Measurements from ENCODE around the gene CDC16.

CDC16 gene

DNA sequence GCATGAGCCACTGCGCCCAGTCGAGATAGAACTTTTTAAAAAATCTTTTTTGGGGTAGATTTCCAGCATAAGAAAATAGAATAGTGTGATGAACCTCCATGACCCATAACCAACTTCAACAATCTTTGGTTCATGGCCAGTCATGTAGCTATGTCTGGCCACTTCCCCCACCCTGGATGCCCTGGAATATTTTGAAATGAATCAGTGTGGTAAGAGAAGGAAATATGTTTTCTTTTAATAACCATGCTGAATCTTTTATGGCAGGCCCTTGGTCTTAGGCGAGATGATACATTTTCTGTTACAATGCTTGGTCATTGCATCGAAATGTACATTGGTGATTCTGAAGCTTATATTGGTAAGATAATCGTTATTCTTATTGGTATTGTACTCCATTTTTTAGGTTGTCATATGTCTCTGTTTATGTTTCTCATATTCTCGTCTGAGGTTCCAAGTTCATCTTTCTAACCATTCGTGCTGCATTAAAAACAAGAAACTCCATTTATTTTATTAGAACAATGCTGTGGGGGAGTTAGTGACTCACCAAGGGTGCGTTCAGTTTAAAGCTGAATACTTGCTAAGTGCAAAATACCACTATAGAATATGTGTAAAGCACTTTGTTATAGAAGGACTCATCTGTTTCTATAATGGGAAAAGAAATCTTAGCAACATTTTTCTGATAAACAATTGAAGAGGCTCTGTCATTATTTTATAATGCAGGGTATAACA, 30.4 kb downstream of the CDC16 start:
- peak; percentile 72 for DNase-seq (ENCODE audit: low spot score)

DNA sequence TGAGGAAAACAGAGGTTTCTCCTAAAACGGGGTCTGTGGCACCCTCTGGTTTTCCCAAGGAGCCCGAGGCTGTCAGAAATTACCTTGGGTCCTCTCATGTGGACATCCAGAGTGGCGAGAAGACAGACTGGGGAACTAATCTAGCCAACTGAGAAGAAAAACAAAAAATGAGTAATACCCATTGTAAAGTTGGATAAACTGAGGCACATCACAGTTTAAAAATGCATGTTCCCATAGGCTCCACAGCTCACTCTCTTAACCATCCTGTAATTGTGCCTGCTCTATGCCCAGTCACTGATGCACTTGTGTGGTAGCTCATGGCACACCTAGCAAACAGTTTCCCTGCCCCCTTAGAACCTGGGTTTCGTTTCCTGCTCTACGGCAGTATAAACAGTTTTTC, 31.5 kb downstream of the CDC16 start:
- DNase-seq (ENCODE audit: low spot score) = no peak

DNA sequence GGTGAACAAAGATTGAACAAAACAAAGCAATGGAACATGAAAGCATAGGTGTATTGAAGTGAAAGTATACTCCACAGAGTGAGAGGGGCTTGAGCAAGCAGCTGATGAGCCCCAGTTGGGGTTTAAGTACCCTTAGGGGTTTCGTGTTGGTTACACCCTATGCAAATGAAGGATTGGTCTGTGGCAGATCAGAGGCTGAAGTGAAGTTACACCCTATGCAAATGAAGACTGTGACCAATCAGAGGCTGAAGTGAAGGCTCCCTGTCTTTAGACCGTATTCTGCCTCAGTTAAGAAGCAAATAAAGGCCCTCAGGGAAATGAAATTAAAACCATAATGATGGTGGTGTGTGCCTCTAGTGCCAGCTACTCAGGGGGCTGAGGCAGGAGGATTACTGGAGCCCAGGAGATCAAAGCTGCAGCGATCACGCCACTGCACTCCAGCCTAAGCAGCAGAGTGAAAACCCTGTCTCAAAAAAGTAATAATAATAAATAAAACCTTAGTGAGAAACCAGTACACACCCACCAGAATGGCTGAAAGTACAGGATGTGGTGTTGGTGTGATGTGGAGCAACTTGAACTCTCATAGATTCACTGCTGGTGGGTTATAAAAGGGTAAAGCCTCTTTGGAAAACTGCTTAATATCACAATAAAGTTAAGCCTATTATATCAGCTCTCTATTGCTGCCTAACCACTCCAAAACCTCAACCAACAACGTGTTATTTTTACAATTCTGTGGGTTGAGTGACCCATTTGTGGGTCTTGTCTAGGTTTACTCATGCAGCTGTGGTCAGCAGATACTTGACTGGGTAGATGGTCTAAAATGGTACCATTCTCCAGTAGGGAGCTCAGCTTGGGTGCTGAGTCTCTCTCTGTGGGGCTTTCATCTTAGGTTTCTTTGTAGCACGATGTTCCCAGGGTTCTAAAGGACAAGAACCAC, 33.9 kb downstream of the CDC16 start:
- DNase-seq (ENCODE audit: low spot score) = no peak

DNA sequence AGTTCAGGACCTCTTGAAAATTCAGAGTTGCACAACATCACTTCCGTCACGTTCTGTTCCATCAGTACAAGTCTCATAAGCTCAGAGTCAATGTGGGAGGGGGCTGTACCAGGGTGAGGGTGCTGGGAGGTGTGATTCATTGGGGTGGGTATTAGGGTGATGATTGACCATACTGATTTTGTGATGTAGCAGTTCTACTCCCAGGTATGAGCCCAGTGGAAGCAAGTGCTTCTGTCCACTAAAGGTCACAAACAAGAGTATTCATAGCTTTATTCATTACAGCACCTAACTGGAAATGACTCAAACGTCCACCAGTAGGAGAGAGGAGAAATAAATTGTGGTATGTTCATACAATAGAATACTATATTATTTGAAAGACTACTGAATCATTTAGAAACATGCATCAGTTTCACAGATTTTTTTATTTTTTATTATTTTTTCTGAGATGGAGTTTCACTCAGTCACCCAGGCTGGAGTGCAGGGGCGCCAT, 34.6 kb downstream of the CDC16 start:
- DNase-seq (ENCODE audit: low spot score) = no peak

DNA sequence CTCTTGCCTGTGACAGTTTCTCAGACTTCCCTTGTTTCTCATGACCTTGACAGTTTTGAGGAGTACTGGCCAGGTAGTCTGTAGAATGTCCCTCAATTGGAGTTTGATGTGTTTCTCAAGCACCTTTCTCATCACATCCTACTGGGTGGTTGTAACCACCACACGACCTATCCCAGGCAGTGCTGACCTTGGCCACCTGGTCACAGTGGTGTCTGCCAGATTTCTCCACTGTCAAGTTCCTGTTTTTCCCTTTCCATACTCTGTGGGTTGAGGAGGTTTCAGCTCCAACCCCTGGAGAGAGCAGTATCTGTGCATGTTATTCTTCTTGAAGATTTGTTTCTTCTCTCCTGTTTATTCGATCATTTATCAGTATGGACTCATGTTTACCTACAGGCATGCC, 38.3 kb downstream of the CDC16 start:
- no peak for DNase-seq (ENCODE audit: low spot score)

DNA sequence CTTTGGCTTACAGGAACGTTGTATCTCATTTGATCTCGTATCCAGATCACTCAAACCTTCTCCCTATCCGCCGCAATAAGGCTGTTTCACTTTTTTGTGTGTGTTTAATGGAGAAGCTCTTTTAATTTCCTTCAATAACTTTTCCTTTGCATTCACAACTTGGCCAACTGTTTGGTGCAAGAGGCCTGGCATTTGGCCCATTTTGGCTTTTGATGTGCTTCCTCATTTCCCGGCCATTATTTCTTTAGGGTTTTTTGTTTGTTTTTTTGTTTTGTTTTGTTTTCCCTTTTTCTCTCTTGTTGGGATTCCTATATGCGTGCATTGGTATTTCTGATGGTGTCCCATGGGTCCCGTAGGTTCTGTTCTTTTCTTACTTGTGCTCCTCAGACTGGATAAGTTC, 40.6 kb downstream of the CDC16 start:
- DNase-seq (ENCODE audit: low spot score) = no peak

DNA sequence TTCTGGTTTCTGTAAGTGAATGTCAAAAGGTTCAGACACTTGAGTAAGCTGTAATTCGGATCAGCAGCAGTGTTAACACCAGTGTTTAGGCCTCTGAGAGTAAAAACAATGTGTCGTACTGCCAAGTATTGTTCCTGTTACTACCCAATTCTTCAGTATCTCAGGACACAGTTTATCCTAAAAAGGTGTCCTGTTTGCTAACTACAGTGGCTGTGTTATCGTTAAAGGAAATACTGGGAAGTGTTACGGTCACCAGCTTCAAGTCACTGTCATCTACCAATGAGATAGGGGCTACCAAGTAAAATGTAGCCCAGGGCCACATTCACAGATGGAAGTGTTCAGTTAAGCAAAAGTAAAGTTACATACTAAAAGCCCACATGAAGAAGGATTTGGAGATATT, 44.4 kb downstream of the CDC16 start:
- no peak for DNase-seq (ENCODE audit: low spot score)

DNA sequence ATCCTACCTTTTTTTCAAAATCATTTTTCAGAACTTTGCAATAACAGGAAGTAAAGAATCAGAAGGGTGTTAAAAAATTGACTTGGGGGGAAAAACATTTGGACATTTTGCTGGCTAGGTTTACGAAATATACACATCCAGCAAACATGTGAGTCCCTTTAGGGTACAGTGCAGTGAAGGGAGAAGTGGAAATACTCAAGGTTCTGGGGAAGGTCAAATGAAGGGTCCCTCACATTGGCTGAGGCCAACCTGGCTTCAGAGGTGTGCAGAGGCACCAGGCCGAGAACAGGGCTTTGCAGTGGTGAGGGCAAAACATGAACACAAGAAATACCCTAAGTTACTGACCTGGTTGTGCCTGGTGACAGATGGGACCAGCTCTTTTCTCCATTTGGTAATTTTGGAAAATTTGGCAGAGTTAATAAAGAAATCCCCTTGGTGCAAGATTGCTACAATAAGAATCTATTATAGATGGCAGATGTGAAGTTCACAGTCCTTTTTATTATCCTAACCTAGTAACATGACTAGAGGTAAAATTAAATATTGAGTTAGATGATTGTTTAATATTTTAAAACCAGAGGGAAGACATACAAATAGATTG, 45.2 kb downstream of the CDC16 start:
- no peak for DNase-seq (ENCODE audit: low spot score)

DNA sequence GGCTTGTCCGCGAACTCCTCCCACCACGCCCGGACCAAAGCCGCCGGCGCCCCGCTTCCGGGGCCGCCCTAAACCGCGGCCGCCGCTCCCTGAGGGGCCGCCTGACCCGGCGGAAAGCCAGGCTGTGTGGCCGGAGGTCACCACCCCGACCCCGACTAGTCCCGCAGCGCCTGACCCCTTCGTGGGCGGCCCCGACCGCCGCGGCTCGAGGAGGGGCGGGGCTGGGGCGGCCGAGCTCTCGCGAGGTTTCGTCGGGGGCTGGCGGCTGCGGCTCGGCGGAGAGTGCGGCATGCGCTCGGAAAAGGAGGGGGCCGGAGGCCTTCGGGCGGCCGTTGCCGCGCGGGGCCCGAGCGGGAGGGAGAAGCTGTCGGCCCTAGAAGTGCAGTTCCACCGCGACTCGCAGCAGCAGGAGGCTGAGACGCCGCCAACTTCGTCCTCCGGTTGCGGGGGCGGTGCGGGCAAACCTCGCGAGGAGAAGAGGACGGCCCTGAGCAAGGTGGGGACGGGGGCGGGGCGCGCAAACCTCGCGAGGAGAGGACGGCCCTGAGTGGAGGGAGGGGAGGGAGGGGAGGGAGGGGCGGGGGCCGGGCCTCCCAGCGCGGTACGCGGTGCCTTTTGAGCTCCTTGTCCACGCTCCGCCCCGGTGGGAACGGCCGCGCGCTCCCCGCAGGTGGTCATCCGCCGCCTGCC, 46.8 kb downstream of the CDC16 start, which contains the start of gene UPF3A:
TSS of gene UPF3A (plus strand) at position 251 of the 690 bp plus-strand sequence. CDS start at position 290, 39 bp downstream.
- DNase-seq (ENCODE audit: low spot score) = peak; percentile 95

DNA sequence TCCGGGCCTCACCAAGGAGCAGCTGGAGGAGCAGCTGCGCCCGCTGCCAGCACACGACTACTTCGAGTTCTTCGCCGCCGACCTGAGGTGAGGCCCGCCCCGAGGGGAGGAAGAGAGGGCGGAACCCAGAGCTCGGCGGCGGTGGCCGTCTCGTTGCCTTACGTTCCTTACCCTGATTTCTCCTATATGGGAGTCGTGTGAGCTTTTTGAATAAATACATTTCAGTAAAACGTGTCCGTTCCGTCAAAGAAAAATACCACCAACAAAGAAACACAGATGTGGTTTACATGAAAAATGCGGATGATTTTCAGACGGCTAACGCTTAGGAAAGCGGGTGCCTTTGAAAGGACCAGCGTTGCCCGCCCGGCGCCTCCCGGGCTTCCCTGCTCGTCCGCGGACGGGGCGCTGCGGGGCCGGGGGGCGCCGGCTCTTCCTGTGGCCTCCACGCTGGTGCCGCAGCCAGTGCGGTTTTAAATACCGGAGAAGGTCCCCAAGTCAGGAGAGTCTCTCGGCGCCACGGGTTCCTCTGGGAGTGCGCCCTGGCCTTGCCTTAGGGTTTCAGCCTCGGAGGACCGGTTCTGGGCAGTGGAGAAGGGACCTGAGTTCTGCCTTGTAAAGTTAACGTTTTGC, 47.5 kb downstream of the CDC16 start:
- DNase-seq (ENCODE audit: low spot score) = peak; percentile 73

DNA sequence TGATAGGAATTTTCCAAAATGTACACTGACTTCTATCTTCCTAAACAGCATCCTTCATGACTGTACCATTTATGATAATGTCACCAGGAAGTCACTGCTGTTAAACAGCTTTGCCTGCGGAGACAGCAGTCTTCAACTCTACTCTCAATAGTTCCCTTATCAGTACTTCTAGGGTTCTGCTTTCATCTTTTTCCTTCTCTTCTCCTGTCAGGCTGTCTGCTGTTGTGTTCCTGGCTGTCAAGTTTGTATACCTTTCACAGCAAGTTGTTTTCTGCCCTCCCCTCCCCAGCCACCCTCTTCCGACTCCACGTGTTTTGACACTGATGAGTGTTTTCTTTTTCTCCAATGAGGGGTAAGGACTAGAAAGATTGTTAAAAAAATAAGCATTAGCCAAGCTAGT, 48.9 kb downstream of the CDC16 start:
- no peak for DNase-seq (ENCODE audit: low spot score)

DNA sequence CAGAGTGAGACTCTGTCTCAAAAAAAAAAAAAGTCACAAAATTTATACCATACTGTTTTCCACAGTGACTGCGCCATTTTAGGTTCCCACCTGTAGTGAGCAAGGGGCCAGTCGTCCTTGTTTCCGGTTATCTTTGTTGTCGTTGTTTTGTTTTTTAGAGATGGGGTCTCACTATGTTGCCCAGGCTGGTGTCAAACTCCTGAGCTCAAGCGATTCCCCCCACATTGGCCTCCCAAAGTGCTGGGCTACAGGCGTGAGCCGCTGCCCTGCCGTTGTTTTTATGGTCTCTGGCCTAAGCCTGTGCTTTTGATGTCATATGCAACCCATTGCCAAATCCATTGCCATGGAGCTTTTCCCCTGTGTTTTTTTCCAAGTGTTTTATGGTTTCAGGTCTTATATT, 50.0 kb downstream of the CDC16 start:
- DNase-seq (ENCODE audit: low spot score) = no peak

DNA sequence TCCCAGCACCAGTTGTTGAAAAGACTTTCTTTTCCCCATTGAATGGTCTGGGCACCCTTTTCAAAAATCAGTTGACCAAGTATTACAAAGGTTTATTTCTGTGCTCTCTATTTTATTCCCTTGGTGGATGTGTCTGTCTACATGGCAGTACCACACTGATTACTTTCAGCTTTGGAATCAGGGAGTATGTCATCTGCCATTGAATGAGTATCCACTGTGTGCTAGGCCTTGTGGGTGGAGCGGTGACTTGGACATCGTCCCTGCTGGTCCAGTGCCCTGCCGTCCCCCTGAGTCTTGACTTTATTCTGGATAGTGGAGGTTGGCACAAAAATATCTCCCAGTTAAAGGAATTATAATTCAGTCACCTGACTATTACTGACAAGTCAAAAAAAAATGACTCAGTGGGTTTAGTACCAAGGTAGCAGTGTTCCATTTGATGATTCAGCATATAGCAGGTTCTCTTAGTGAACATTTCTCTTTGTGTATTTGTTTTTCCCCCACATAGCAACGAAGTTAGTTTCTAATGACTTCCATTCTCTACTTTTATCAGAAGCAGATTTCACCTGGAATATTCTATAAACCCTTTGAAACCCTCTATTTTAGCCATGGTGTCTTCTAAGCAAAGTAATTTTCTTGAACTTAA, 50.6 kb downstream of the CDC16 start:
- no peak for DNase-seq (ENCODE audit: low spot score)

DNA sequence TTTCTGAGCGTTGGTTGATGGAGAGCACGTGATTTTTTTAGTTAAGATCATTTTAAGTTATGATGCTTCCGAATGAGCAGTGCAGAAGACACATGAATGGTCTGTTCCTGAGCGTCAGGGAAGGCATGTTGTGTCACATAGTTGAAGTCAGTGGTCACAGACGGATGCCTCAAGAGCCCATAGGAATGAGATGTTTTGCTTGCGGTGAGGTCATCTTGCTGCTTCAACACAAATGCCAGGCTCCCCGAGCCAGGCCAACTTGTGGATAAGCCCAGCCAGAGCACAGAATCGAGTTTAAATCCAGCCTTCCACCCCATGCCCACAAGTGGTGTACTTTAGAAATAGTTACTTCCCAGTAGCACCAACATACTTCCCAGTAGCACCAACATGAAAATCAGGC, 52.1 kb downstream of the CDC16 start:
- DNase-seq (ENCODE audit: low spot score) = peak; percentile 24

DNA sequence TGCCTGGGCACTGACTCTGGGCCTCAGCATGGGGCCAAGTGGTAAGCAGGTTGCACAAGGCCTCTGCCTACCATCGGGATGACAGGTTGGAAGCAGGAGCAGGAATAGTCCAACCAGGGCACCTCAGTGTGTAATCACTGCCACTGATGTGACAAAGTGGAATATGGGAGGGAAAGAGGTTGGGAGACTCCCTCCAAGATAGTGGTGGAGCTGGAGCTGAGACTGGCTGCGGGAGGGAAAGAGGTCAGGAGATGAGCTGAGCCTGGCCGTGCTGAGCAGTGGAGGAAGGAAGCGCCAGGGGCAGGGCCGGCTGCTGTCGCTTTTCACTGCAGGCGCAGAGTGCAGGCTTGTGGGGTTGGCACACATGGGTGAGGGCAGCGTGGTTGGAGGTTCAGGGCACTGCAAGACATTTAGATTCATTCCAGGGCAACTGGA, 53.5 kb downstream of the CDC16 start:
- no peak for DNase-seq (ENCODE audit: low spot score)

DNA sequence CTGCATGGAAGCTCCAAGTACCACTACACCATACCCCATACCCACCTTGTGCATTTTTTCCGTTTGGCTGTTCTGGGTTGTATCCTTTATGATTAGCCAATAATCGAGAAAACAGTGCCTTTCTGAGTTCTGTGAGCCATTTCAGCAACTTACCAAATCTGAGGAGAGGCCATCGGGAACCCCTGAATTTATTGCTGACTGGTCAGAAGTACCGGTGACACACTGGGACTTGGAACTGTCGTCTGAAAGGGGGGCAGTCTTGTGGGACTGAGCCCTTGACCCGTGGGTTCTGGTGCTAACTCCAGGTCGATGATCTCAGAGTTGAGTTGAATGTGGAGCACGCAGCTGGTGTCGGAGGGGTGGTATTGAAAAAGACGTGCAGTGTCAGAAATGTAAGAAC, 61.8 kb downstream of the CDC16 start:
- no peak for DNase-seq (ENCODE audit: low spot score)

DNA sequence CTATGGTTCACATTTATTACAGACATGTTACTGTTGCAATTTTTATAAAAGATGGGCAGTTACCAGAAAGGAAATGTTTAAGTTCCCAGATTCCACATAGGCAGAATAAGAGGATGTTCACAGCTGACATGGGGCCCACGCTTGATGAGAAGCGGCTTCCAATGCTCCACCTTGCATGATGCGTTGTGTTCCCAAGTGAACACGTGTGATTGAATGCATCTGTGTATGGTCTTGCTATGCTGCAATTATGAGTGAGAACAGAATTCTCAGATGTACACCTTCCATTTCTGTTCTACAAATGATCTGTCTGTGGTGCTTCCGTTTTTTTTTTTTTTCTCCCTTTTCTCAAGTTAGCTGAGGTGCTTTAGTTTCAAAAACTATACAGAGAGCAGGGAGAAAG, 62.2 kb downstream of the CDC16 start:
- DNase-seq (ENCODE audit: low spot score) = no peak

DNA sequence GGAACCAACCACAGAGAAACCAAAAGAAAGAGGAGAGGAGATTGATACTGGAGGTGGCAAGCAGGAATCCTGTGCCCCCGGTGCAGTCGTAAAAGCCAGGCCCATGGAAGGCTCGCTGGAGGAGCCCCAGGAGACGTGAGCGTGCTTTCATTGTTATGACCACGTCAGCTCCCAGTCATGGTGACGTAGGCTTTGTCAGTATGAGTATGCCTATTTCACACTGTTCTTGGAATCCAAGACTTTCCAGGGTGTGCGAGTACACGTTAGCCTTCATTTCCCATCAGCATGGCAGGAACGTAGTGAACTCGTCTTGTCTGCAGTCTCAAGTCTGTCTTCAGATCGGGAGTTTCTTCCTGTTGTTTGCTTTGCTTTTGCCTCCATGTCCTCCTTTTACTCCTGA, 64.2 kb downstream of the CDC16 start:
- no peak for DNase-seq (ENCODE audit: low spot score)

DNA sequence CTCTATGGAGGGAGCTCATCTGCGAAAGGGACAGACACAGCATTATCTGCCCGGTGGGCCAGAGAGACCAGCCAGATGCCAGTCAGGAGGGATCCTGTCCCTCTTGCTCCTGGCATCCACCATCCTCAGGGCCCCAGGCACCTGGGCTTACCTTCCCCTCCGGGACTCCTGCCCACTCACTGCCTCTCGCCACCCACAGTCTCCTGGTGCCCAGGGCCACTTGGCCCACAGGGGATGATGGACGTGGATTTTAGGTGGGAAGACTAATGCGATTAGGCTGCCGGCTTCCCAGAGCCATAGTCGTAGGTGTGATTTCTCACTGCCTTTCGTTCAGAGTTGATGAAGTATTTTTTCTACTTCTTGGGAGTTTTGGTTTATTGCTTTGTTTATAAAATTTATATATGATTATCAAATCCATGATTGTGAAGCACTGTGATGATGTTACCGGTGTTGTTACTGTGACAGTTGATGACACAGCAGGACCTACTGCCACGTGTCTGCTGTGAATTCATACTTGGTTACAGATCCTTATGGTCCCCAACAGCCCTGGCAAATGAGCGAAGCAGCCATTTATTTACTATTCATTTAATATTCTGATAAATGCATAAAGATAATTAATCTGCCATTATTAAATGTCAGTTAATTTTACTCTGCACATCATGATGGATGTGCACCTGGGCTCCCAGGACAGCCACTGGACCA, 65.1 kb downstream of the CDC16 start:
- no peak for DNase-seq (ENCODE audit: low spot score)

DNA sequence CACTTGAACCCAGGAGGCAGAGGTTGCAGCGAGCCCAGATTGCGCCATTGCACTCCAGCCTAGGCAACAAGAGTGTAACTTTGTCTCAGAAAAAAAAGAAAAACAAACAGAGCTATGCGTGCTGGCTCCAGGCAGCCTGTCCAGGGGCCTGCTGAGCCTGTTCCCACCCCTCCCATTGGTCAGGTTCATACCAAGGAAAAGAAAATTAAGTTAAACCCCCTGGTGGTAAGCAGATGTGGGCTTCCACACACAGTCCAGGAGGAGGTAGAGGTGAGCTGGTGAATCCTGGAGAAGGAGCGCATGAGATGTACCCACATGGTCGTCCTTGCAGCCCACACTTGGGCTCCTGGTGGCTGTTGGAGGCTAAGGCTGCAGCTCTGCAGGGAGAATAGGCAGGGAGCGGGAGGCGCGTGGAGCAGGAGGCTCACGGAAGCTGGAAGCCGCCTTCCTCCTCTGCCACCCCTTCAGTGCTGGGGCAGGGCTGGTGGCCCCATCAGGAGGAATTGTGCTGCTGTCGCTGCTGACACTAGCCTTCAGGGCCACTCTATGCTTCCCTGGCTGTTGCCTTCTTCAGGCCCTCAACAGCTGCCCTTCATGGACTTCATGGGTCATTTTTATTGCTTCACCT, 69.1 kb downstream of the CDC16 start:
- DNase-seq (ENCODE audit: low spot score) = no peak

Data from AG20443 (cell line).